Natural killer cell (primary cell): ENCODE measurements around the gene NKX1-2. TPM values are rescaled to one million over a fixed set of nuclear protein-coding genes. Genes with fewer than 3 reads are reported as not detected.

ENCODE experiments used
- ATAC-seq, 3 donors: fragments of 150-1000 bp in 2 of 3; fragments of 200-7000 bp in 1 of 3; cut with Tn5 transposase; 1 replicate in 1 of 3; 2 replicates in 2 of 3; pipeline ENCODE4 v1.10.0; 2021; ENCODE audit warnings: mild to moderate bottlenecking in 2 of 3, moderate library complexity in 2 of 3
- DNase-seq, 2 donors: peaks; one replicate each; pipeline versions ENCODE4 v3.0.0 to v3.0.0-alpha.2; 2013 to 2021; ENCODE audit warnings: mixed read lengths in 1 of 2
- H3K27ac ChIP-seq: one replicate; pipeline ENCODE4 v1.5.1; 2013; ENCODE audit warnings: mild to moderate bottlenecking, low read length
- H3K27me3 ChIP-seq: one replicate; pipeline ENCODE4 v1.6.1; 2013; ENCODE audit warnings: low read length; ENCODE audit not compliant: control insufficient read depth, insufficient read depth
- H3K36me3 ChIP-seq: one replicate; pipeline ENCODE4 v1.6.1; 2013; ENCODE audit warnings: low read length; ENCODE audit not compliant: control insufficient read depth, insufficient read depth
- H3K4me1 ChIP-seq: one replicate; pipeline ENCODE4 v1.6.1; 2013; ENCODE audit warnings: low read length; ENCODE audit not compliant: control insufficient read depth, insufficient read depth
- H3K4me3 ChIP-seq: one replicate; pipeline ENCODE4 v1.5.1; 2013; ENCODE audit warnings: low read length
- H3K9me3 ChIP-seq: one replicate; pipeline ENCODE4 v1.6.1; 2013; ENCODE audit warnings: low read length; ENCODE audit not compliant: control insufficient read depth, insufficient read depth
- H3K27ac Mint-ChIP-seq, 2 donors: one replicate each; pipeline ENCODE4 v1.8.0; 2022; ENCODE audit warnings: mild to moderate bottlenecking in 2 of 2, mixed read lengths in 2 of 2, moderate library complexity in 1 of 2
- H3K27me3 Mint-ChIP-seq, 2 donors: one replicate each; pipeline ENCODE4 v1.8.0; 2022; ENCODE audit warnings: low read depth in 2 of 2, mixed read lengths in 2 of 2
- H3K36me3 Mint-ChIP-seq: one replicate; pipeline ENCODE4 v1.8.0; 2022; ENCODE audit warnings: mixed read lengths
- H3K4me1 Mint-ChIP-seq, 2 donors: one replicate each; pipeline ENCODE4 v1.8.0; 2022; ENCODE audit warnings: mixed read lengths in 2 of 2
- H3K4me3 Mint-ChIP-seq: one replicate; pipeline ENCODE4 v1.8.0; 2022; ENCODE audit warnings: mild to moderate bottlenecking, moderate library complexity, mixed read lengths
- H3K9me3 Mint-ChIP-seq, 2 donors: one replicate each; pipeline ENCODE4 v1.8.0; 2022; ENCODE audit warnings: mixed read lengths in 2 of 2
- CTCF ChIP-seq: fragments of 200-600 bp; IDR thresholded peaks from one replicate; pipeline ENCODE4 v1.8.0; 2022; ENCODE audit warnings: antibody characterized with exemption
- WGBS: methylation state at CpG from one replicate; pipeline ENCODE4 v1.1.7; 2013; ENCODE audit warnings: missing lambda C conversion rate; ENCODE audit not compliant: insufficient coverage; 5-methylcytosine and 5-hydroxymethylcytosine counted together
- intact Hi-C: fragments of 100-400 bp; cut with micrococcal nuclease; formaldehyde crosslinking; loops from one replicate; pipeline ENCODE4 v1.14.2; 2022
- total RNA-seq, 4 donors: library from RNA; stranded (reverse); fragments of 120-200 nt in 1 of 4; gene quantifications; one replicate each; pipeline versions ENCODE4 v1.2.3 to v1.2.4, GENCODE V29; 2013 to 2022

Gene NKX1-2
- total RNA-seq, 3 donors from 2014 or later (not counting 1 experiment from before 2014, with no cell fraction given) = not detected

- TF ChIP-seq CTCF = no peak
- H3K36me3 Mint-ChIP-seq = no peaks in the 10 kb centered on the region
Measured at GRCh38 chr10:124491105-124491504, 41.3 kb upstream of the NKX1-2 start.

GRCh38 chr10:124486635-124487034 lies 36.8 kb upstream of the NKX1-2 start:
- WGBS = 96% methylated on average over 6 of the region's 6 CpGs
- intact Hi-C loops = no loop called here
- H3K9me3 ChIP-seq = peaks cover 4% of the 10 kb centered on the region
- Mint-ChIP-seq H3K4me3 (no peak overlapping the region), H3K9me3 (peaks cover 0 to 4% of the 10 kb centered on the region in 2 donors), H3K36me3 (no peaks in the 10 kb centered on the region), H3K4me1 (no peaks in the 10 kb centered on the region), H3K27ac (no peak overlapping the region), H3K27me3 (no peaks in the 10 kb centered on the region)
- H3K27ac ChIP-seq = no peak overlapping the region
- ATAC-seq (no peak), DNase-seq (no peak)
- no peaks in the 10 kb centered on the region for H3K4me1 ChIP-seq
- H3K27me3 ChIP-seq = no peaks in the 10 kb centered on the region
- H3K4me3 ChIP-seq = no peak overlapping the region
- H3K36me3 ChIP-seq = no peaks in the 10 kb centered on the region
- no peak for TF ChIP-seq CTCF

More at GRCh38 chr10:124491105-124491504, 41.3 kb upstream of the NKX1-2 start:
- WGBS = 93% methylated on average over 9 of the region's 9 CpGs
- no peak overlapping the region for H3K4me3 Mint-ChIP-seq
- H3K9me3 Mint-ChIP-seq = peaks cover 0 to 4% of the 10 kb centered on the region in 2 donors
- Histone ChIP-seq H3K36me3 (no peaks in the 10 kb centered on the region), H3K4me3 (no peak overlapping the region), H3K9me3 (peaks cover 4% of the 10 kb centered on the region), H3K27me3 (no peaks in the 10 kb centered on the region), H3K27ac (no peak overlapping the region), H3K4me1 (peaks cover 5% of the 10 kb centered on the region)
- no peak for ATAC-seq
- H3K4me1 Mint-ChIP-seq = peaks cover 0 to 10% of the 10 kb centered on the region in 2 donors
- DNase-seq = no peak
- no peaks in the 10 kb centered on the region for H3K27me3 Mint-ChIP-seq
- intact Hi-C loops = no loop called here
- no peak overlapping the region for H3K27ac Mint-ChIP-seq

- Histone ChIP-seq H3K4me3 (no peak overlapping the region), H3K27ac (no peak overlapping the region), H3K27me3 (no peaks in the 10 kb centered on the region), H3K4me1 (no peaks in the 10 kb centered on the region), H3K36me3 (no peaks in the 10 kb centered on the region), H3K9me3 (peaks cover 4% of the 10 kb centered on the region)
- no peak for ATAC-seq
- Mint-ChIP-seq H3K36me3 (no peaks in the 10 kb centered on the region), H3K9me3 (peaks cover 0 to 4% of the 10 kb centered on the region in 2 donors), H3K4me1 (no peaks in the 10 kb centered on the region), H3K27ac (no peak overlapping the region), H3K4me3 (no peak overlapping the region), H3K27me3 (no peaks in the 10 kb centered on the region)
- intact Hi-C loops = no loop called here
- WGBS = 94% methylated on average over 2 of the region's 2 CpGs
- TF ChIP-seq CTCF = no peak
- no peak for DNase-seq
Measured at GRCh38 chr10:124484661-124485060, 34.8 kb upstream of the NKX1-2 start.

- WGBS = 98% methylated on average over 17 of the region's 17 CpGs
- Histone ChIP-seq H3K36me3 (no peaks in the 10 kb centered on the region), H3K27me3 (no peaks in the 10 kb centered on the region), H3K9me3 (peaks cover 4% of the 10 kb centered on the region), H3K4me3 (no peak overlapping the region), H3K27ac (no peak overlapping the region), H3K4me1 (no peaks in the 10 kb centered on the region)
- DNase-seq = no peak
- Mint-ChIP-seq H3K27ac (no peak overlapping the region), H3K4me3 (no peak overlapping the region), H3K4me1 (no peaks in the 10 kb centered on the region), H3K9me3 (peaks cover 0 to 4% of the 10 kb centered on the region in 2 donors), H3K27me3 (no peaks in the 10 kb centered on the region), H3K36me3 (no peaks in the 10 kb centered on the region)
- no peak for ATAC-seq
- intact Hi-C loops = no loop called here
- no peak for TF ChIP-seq CTCF
Measured at GRCh38 chr10:124484031-124484430, 34.2 kb upstream of the NKX1-2 start.
